WERI-Rb-1 (cell line): Measurements from ENCODE around the gene ADAT3.
A peak's percentile ranks its signal among the peaks of the same experiment; 100 is the strongest.
"Not testable (repeated sequence)": the region's sequence is repeated elsewhere in the genome, so short reads cannot be mapped to it uniquely, and the experiment has no call there.

Experiments
- DNase-seq: peaks from one replicate; pipeline ENCODE4 v3.0.0-alpha.2; 2020
- H3K27ac ChIP-seq: fragments of 250-450 bp; sonication (Bioruptor Pico); 2 replicates; pipeline ENCODE4 v1.5.1; 2020; ENCODE audit warnings: mild to moderate bottlenecking, moderate library complexity
- H3K27me3 ChIP-seq: fragments of 250-450 bp; sonication (Bioruptor Pico); 2 replicates; pipeline ENCODE4 v1.5.1; 2021; ENCODE audit warnings: mild to moderate bottlenecking, low read depth, moderate library complexity; ENCODE audit not compliant: insufficient read depth, severe bottlenecking
- H3K36me3 ChIP-seq: fragments of 250-450 bp; sonication (Bioruptor Pico); 2 replicates; pipeline ENCODE4 v1.5.1; 2020; ENCODE audit warnings: mild to moderate bottlenecking, moderate library complexity
- H3K4me3 ChIP-seq: 2 replicates; pipeline ENCODE4 v1.5.1; 2011; ENCODE audit warnings: low read depth, mild to moderate bottlenecking, control low read depth, low read length
- H3K9me3 ChIP-seq: fragments of 250-450 bp; sonication (Bioruptor Pico); 2 replicates; pipeline ENCODE4 v1.5.1; 2021; ENCODE audit warnings: mild to moderate bottlenecking, moderate library complexity; ENCODE audit not compliant: severe bottlenecking
- TF ChIP-seq, protein P1 (sequence below): IDR thresholded peaks from 2 replicates; pipeline ENCODE4 v1.5.1; 2011; ENCODE audit warnings: low read depth, mild to moderate bottlenecking, control low read depth, inconsistent platforms, low read length

ADAT3 gene

DNA sequence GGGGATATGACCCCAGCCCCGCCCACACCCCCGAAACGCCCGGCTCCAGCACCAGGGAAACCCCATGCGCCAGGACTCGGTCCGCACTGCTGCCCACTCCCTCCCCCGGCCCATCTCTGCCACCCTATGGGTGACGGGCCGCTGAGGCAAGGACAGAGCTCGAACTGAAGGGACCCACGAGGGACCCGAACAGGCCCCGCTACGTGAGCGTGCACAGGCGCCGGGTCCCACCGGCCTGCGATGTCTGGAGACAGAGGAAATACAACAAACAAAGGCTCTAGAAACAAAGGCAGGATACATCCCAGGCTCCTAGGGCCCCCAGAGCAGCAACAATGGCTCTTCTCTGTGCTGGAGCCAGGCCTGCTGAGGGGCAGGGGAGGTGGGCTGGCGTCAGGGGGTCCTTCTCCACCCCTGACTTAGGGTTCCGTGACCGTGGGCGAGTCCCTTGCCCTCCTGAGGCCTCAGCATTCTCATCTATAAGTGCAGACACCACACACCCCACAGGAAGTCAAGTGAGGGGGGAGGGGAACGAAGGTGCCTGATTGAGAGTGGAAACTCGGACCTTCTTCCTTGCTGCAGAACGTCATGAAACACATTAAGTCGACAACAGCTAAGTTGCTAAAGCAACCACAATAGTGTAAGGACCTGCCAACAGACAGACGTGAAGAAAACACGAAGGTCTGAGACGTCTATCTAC lies 23.0 kb upstream of the ADAT3 start:
- H3K9me3 ChIP-seq, result no peaks in the 10 kb centered on the region
- H3K36me3 ChIP-seq, result no peaks in the 10 kb centered on the region
- no peak overlapping the region for H3K4me3 ChIP-seq
- no peak for DNase-seq
- no peaks in the 10 kb centered on the region for H3K27me3 ChIP-seq
- TF ChIP-seq, protein P1, sequence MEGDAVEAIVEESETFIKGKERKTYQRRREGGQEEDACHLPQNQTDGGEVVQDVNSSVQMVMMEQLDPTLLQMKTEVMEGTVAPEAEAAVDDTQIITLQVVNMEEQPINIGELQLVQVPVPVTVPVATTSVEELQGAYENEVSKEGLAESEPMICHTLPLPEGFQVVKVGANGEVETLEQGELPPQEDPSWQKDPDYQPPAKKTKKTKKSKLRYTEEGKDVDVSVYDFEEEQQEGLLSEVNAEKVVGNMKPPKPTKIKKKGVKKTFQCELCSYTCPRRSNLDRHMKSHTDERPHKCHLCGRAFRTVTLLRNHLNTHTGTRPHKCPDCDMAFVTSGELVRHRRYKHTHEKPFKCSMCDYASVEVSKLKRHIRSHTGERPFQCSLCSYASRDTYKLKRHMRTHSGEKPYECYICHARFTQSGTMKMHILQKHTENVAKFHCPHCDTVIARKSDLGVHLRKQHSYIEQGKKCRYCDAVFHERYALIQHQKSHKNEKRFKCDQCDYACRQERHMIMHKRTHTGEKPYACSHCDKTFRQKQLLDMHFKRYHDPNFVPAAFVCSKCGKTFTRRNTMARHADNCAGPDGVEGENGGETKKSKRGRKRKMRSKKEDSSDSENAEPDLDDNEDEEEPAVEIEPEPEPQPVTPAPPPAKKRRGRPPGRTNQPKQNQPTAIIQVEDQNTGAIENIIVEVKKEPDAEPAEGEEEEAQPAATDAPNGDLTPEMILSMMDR, result no peak
- no peak overlapping the region for H3K27ac ChIP-seq

DNA sequence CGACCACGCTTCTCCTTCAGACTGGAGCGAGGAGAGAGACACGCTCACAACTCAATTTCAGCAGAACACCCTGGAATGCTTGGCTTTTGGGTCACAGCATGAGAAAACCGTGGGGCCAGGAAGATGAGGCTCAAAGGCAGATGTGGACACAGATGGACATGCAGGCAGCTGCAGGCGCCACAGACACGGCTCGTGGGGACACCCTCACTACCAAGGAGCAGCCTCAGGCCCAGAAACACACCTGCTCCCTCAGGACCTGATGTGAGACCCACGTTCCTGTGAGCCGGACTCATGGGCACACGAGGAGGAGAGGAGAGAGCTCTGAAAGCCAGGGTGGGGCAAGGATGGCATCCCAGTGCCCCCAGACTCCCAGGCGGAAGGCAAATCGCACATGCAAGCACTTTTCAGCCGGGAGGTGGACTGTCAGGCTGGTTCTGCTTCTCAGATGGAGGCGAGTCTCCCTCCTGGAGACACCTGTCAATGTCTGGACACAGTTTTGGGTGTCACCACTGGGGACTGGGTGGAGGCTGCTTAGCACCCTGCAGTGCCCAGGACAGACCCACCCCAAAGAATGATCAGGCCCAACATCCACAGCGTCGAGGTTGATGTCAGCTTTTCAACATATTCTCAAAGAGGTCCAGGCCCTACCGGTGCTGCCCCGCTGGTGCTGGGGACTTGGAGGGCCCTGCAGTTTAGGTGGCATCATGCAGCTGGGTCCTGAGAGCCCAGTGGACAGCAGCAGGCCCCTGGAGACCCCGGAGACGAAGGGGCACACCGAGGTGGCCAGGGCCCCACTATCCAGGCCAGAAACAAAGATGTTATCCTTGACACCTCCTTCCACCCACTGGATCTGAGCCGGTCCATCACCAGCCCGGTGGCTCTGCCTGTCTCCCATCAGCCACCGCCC lies 22.2 kb upstream of the ADAT3 start:
- DNase-seq, result no peak
- no peaks in the 10 kb centered on the region for H3K9me3 ChIP-seq
- H3K36me3 ChIP-seq, result no peaks in the 10 kb centered on the region
- no peaks in the 10 kb centered on the region for H3K27me3 ChIP-seq
- no peak overlapping the region for H3K27ac ChIP-seq
- TF ChIP-seq, protein P1, result no peak
- H3K4me3 ChIP-seq, result no peak overlapping the region

DNA sequence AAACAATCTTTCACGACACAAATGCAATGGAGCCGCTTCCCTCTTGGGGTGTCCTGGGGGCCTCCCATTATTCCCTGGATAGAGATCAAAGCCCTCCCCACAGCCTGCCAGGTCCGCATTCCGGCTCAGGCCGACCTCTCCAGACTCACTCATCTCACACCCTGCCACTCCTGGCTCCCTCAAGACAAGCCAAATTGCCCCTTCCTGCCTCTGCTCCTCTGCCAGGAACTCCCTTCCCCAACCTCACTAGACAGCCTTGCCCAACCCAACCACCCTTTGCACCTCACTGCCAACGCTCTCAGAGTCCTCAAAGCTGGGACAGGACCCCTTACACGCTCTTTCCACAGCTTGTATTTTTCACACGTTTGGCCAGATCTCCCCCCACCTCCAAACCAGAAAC lies 21.4 kb upstream of the ADAT3 start:
- Histone ChIP-seq H3K9me3 (no peaks in the 10 kb centered on the region), H3K36me3 (no peaks in the 10 kb centered on the region), H3K27me3 (no peaks in the 10 kb centered on the region), H3K4me3 (no peak overlapping the region), H3K27ac (no peak overlapping the region)
- TF ChIP-seq, protein P1, result no peak
- DNase-seq, result no peak

DNA sequence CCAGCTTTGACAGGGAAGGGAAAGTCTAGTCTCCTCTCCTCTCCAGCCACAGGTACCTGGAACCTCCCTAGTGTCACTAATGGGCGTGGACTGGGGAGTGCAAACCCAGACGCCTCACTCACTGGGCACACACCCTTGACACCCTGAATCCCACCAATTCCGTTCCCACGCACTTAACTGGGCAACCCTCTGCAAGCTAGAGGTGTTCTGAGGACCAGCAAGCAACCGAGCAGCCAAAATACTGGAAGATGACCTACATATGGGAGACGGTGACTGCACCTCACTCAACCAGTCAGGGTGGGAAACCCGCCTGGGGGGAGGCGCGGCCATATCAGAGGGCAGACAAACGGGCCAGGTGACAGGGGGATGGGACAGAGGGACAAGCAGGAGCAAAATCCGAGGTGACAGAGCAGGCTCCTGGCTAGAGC lies 20.9 kb upstream of the ADAT3 start:
- TF ChIP-seq, protein P1, result no peak
- no peak overlapping the region; the same call in 1 of the 2 replicates for H3K27ac ChIP-seq

DNA sequence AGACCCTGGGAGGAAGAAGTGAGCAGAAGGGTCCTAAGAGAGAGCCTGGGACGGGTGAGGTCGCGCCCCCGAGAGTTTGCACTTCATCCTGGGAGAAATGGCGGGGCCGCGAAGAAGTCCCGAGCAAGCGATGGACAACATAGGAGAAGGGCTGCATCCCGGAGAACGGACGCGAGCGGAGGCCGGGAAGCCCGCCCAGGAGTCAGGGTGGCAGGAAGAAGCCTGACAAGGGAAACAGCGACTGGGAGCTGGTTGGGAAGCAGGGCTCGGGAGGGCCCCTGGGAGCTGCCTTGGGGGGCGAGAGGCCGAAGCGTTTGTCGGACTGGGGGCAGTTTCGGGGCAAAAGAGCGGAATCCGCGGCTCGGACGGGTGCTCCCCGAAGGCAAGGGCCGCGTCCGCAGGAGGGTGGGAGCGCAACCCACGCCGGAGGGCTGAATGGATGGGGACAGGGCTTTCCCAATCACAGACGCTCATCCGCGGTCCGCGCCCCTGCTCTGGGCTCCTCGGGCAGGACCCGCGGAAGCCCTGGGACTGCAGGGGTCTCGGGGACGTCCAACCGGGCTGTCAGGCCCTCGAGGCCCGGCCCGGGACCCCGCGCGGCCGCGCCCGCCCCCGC lies 20.4 kb upstream of the ADAT3 start:
- no peaks in the 10 kb centered on the region for H3K9me3 ChIP-seq
- H3K36me3 ChIP-seq, result no peaks in the 10 kb centered on the region
- peak overlapping the region; percentile 46; the same call in 1 of the 2 replicates for H3K27ac ChIP-seq
- TF ChIP-seq, protein P1, result no peak
- no peaks in the 10 kb centered on the region for H3K27me3 ChIP-seq
- no peak for DNase-seq
- peak overlapping the region; percentile 80 for H3K4me3 ChIP-seq

More for the DNA sequence above, 20.9 kb upstream of the ADAT3 start:
- no peak for DNase-seq
- Histone ChIP-seq H3K4me3 (peak overlapping the region; percentile 80), H3K27me3 (no peaks in the 10 kb centered on the region), H3K36me3 (no peaks in the 10 kb centered on the region), H3K9me3 (no peaks in the 10 kb centered on the region)

DNA sequence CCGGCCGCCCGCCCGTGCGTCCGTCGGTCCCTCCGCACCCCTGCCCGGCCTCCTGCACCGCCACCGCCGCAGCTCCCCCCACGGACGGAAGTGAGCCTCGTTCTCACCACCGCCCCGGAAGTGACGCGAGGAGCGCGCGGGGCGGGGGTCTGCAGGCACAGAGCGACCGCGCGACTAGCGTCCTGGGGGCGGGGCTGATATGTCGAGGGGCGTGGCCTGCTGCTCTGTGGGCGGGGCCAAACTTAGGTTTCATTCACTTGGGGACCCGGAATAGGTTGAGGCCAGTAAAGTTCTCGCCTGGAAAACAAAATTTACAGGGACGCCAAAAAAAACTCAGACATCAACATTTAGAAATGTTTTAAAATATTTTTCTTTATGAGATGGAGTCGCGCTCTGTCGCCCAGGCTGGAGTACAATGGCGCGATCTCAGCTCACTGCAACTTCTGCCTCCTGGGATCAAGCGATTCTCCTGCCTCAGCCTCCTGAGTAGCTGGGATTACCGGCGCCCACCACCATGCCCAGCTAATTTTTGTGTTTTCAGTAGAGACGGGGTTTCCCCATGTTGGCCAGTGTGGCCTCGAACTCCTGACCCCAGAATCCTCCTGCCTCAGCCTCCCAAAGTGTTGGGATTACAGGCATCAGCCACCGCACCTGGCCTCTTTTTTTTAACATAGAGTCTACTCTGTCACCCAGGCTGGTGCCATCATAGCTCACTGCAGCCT lies 19.6 kb upstream of the ADAT3 start, which contains the start of gene ABHD17A:
TSS of gene ABHD17A (minus strand) at position 99 of the 722 bp plus-strand sequence. CDS start 3,930 bp downstream, outside the sequence.
- peak; percentile 93 for DNase-seq
- not testable (repeated sequence) for H3K36me3 ChIP-seq

DNA sequence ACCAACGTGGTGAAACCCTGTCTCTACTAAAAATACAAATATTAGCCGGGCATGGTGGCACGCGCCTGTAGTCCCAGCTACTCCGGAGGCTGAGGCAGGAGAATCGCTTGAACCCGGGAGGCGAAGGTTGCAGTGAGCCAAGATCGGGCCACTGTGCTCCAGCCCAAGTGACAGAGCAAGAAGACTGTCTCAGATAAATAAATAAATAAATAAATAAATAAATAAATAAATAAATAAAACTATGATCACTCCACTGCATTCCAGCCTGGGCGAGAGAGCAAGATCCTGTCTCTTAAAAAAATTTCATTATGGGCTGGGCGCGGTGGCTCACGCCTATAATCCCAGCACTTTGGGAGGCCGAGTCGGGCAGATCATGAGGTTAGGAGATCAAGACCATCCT lies 18.8 kb upstream of the ADAT3 start:
- H3K9me3 ChIP-seq, H3K4me3 ChIP-seq, H3K36me3 ChIP-seq, H3K27ac ChIP-seq, DNase-seq, H3K27me3 ChIP-seq: not testable (repeated sequence)

More for the DNA sequence above, 19.6 kb upstream of the ADAT3 start, which contains the start of gene ABHD17A:
- not testable (repeated sequence) for H3K27me3 ChIP-seq, H3K9me3 ChIP-seq
- Histone ChIP-seq H3K4me3 (peak within 1 kb of the TSS; percentile 80), H3K27ac (peak within 1 kb of the TSS; percentile 46; the same call in 1 of the 2 replicates)
